Prostate gland (tissue), 2 donors: Measurements from ENCODE around the gene UBB.

Experiments
- CTCF ChIP-seq, 4 experiments: fragments of 200-600 bp in 2 of 4; fragments of 450-650 bp in 2 of 4; sonication (generic) in 2 of 4; IDR thresholded peaks; 1 replicate in 3 of 4; 2 replicates in 1 of 4; pipeline ENCODE4 v1.5.1; 2016 to 2019; ENCODE audit warnings: antibody characterized with exemption in 4 of 4, mild to moderate bottlenecking in 2 of 4, moderate library complexity in 2 of 4
- POLR2A ChIP-seq: fragments of 450-650 bp; IDR thresholded peaks from one replicate; pipeline ENCODE4 v1.6.1; 2016; ENCODE audit warnings: antibody characterized with exemption, mild to moderate bottlenecking
- POLR2AphosphoS5 ChIP-seq: sonication (generic); formaldehyde crosslinking; IDR thresholded peaks from one replicate; pipeline ENCODE4 v1.6.1; 2017; ENCODE audit warnings: antibody characterized with exemption

GRCh38 chr17:16352667-16353316 is 28.1 kb upstream of the UBB start:
- TF ChIP-seq CTCF (IDR thresholded peaks at IDR 0.05), result no peak
- TF ChIP-seq POLR2A, result no peak
- TF ChIP-seq POLR2AphosphoS5, result no peak
